Esophagus muscularis mucosa (tissue), 4 donors: ENCODE results near the gene OGG1. TPM values are rescaled to one million over a fixed set of nuclear protein-coding genes. Genes with fewer than 3 reads are reported as not detected.

Experiments used
- DNase-seq: peaks from one replicate; pipeline ENCODE4 v3.0.0-alpha.2; 2017; ENCODE audit errors: extremely low spot score
- H3K27ac ChIP-seq, 4 donors: fragments of 200-600 bp; sonication (generic); replicated peaks in 1 of 4; 1 replicate in 3 of 4; 2 replicates in 1 of 4; pipeline ENCODE4 v1.5.1; 2016 to 2019; ENCODE audit warnings: mild to moderate bottlenecking in 1 of 4
- H3K27me3 ChIP-seq, 4 donors: fragments of 200-600 bp; sonication (generic); one replicate each; pipeline versions ENCODE4 v1.5.1 to v1.6.0; 2016 to 2019
- H3K36me3 ChIP-seq, 4 donors: fragments of 200-600 bp; sonication (generic); one replicate each; pipeline ENCODE4 v1.5.1; 2016 to 2019
- H3K4me1 ChIP-seq, 4 donors: fragments of 200-600 bp; sonication (generic); one replicate each; pipeline ENCODE4 v1.5.1; 2016 to 2019
- H3K4me3 ChIP-seq, 4 donors: fragments of 200-600 bp; sonication (generic); 1 replicate in 2 of 4; 2 replicates in 2 of 4; pipeline ENCODE4 v1.5.1; 2016 to 2019; ENCODE audit warnings: mild to moderate bottlenecking in 4 of 4, moderate library complexity in 1 of 4
- H3K9me3 ChIP-seq, 4 donors: fragments of 200-600 bp; sonication (generic); 1 replicate in 3 of 4; 2 replicates in 1 of 4; pipeline ENCODE4 v1.5.1; 2016 to 2019
- EP300 ChIP-seq: sonication (generic); formaldehyde crosslinking; IDR thresholded peaks from one replicate; pipeline ENCODE4 v1.6.1; 2017; ENCODE audit warnings: antibody characterized with exemption
- POLR2A ChIP-seq: fragments of 450-650 bp; IDR thresholded peaks from one replicate; pipeline ENCODE4 v1.6.1; 2017; ENCODE audit warnings: antibody characterized with exemption, moderate library complexity, mild to moderate bottlenecking, low read depth
- POLR2AphosphoS5 ChIP-seq, 2 donors: sonication (generic); formaldehyde crosslinking; IDR thresholded peaks; one replicate each; pipeline ENCODE4 v1.6.1; 2017; ENCODE audit warnings: antibody characterized with exemption in 2 of 2
- WGBS: methylation state at CpG from one replicate; pipeline ENCODE4 v1.1.5; 2018; 5-methylcytosine and 5-hydroxymethylcytosine counted together
- intact Hi-C: fragments of 100-400 bp; cut with DNase I; formaldehyde crosslinking; loops from one replicate; pipeline ENCODE4 v1.15.1; 2023
- total RNA-seq, 4 donors: library from RNA; depleted of rRNA; stranded (reverse); fragments of >200 nt; gene quantifications; one replicate each; pipeline versions ENCODE4 v1.1.0 to v1.2.1, GENCODE V29; 2016
- TF ChIP-seq, protein P1 (sequence below), 3 experiments: fragments of 200-600 bp in 2 of 3; fragments of 450-650 bp in 1 of 3; sonication (generic) in 2 of 3; IDR thresholded peaks; one replicate each; pipeline ENCODE4 v1.5.1; 2017 to 2019; ENCODE audit warnings: antibody characterized with exemption in 3 of 3, mild to moderate bottlenecking in 2 of 3, moderate library complexity in 1 of 3

OGG1 gene
- total RNA-seq, 4 donors from 2014 or later: 18.6 to 28.3 (median 24.9) TPM

DNA sequence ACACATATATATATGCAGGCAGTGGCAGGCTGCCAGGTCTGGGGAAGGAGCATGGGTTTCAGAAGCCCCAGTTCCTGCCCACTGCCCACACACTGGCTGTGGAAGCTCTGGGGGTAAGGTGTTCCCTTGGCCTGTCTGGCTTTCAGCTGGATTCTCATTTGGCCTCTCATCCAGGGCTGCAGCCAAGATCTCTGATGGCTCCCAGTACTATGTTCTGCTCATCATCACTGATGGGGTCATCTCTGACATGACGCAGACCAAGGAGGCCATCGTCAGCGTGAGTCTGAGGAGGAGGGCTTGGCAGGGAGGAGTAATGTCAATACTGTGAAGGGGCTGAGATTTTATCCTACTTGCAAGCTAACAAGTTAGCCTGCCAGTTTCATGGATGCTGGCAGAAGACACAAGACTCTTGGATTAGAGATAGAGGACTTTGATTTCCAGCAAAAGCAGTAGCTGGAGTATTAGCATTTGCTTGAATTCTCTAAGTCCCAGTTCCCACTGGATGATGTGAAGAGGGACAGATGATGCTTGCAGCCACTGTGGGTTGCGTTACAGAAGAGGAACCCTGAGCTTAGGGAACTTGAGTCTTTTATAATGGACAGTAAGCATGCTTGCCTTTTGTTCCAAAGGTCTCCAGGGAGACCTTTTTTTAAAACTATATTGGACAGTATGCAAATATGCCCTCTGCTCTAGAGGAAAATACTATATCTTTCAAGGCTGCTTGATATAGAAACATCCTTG, 23.8 kb upstream of the OGG1 start:
- Histone ChIP-seq H3K36me3 (no peaks in the 10 kb centered on the region), H3K4me3 (no peak overlapping the region), H3K27ac (no peak overlapping the region), H3K9me3 (no peaks in the 10 kb centered on the region), H3K27me3 (no peaks in the 10 kb centered on the region), H3K4me1 (peaks cover 0 to 15% (median 12%) of the 10 kb centered on the region in 4 donors)
- WGBS: 70% methylated on average over 4 of the region's 4 CpGs
- no peak for TF ChIP-seq POLR2A
- TF ChIP-seq, protein P1, sequence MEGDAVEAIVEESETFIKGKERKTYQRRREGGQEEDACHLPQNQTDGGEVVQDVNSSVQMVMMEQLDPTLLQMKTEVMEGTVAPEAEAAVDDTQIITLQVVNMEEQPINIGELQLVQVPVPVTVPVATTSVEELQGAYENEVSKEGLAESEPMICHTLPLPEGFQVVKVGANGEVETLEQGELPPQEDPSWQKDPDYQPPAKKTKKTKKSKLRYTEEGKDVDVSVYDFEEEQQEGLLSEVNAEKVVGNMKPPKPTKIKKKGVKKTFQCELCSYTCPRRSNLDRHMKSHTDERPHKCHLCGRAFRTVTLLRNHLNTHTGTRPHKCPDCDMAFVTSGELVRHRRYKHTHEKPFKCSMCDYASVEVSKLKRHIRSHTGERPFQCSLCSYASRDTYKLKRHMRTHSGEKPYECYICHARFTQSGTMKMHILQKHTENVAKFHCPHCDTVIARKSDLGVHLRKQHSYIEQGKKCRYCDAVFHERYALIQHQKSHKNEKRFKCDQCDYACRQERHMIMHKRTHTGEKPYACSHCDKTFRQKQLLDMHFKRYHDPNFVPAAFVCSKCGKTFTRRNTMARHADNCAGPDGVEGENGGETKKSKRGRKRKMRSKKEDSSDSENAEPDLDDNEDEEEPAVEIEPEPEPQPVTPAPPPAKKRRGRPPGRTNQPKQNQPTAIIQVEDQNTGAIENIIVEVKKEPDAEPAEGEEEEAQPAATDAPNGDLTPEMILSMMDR (IDR thresholded peaks at IDR 0.05): no peak
- intact Hi-C loops: no loop called here
- no peak for DNase-seq

DNA sequence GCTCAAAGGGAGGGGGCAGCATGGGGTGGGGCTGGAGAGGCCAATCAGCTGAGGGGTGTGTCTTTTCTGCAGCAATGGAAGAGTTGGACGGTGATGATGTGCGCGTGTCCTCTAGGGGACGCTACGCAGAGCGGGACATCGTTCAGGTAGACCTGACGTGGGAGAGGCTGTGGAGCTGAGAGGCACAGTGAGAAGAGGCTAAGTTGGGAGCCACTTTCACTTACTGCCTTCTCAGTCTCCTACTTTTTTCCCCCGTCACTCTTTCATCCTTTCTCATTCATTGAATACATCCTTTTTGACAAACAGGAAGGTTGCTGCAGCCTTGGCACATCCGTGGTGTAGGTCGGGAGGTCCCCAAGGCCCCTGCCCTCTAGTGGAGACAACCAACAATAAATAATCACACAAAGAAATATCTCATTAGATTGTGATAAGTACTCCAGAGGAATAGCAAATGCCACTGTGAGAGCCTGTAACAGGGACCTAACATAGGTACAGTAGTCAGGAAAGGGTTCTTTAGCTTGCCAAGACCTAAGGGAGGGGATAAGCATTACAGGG, 22.6 kb upstream of the OGG1 start:
- peaks cover 0 to 17% (median 13%) of the 10 kb centered on the region in 4 donors for H3K4me1 ChIP-seq
- TF ChIP-seq POLR2AphosphoS5 (IDR thresholded peaks at IDR 0.05): no peak
- no peak for TF ChIP-seq EP300
- TF ChIP-seq POLR2A: no peak
- H3K4me3 ChIP-seq: no peak overlapping the region
- no peak overlapping the region for H3K27ac ChIP-seq
- H3K9me3 ChIP-seq: no peaks in the 10 kb centered on the region
- DNase-seq: no peak
- no peaks in the 10 kb centered on the region for H3K27me3 ChIP-seq
- intact Hi-C loops: no loop called here
- no peaks in the 10 kb centered on the region for H3K36me3 ChIP-seq
- WGBS: 20% methylated on average over 11 of the region's 11 CpGs

GRCh38 chr3:9727743-9728142, 22.0 kb upstream of the OGG1 start:
- no peaks in the 10 kb centered on the region for H3K27me3 ChIP-seq
- no peaks in the 10 kb centered on the region for H3K9me3 ChIP-seq
- 94% methylated on average over 2 of the region's 2 CpGs for WGBS
- no peaks in the 10 kb centered on the region for H3K36me3 ChIP-seq
- peaks cover 5 to 23% (median 19%) of the 10 kb centered on the region in 4 donors for H3K4me1 ChIP-seq
- no peak for DNase-seq
- H3K4me3 ChIP-seq: no peak overlapping the region
- TF ChIP-seq, protein P1 (IDR thresholded peaks at IDR 0.05): no peak
- TF ChIP-seq EP300: no peak
- no peak for TF ChIP-seq POLR2A
- no peak for TF ChIP-seq POLR2AphosphoS5 (IDR thresholded peaks at IDR 0.05)
- no peak overlapping the region for H3K27ac ChIP-seq
- intact Hi-C loops: no loop called here

DNA sequence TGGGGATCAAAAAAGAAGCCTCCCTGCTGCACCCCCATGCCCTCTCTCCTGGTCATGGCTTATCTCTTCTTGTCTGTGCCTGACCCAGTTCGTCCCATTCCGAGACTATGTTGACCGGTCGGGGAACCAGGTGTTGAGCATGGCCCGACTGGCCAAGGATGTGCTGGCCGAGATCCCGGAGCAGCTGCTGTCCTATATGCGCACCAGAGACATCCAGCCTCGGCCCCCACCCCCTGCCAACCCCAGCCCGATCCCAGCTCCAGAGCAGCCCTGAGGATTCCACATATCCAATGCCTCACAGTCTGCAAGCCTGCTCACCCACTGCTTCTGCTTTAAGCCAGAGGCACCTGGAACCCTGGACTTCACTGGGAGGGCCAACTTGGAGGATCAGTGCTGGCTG, 20.3 kb upstream of the OGG1 start:
- Histone ChIP-seq H3K4me1 (peaks cover 16 to 40% (median 34%) of the 10 kb centered on the region in 4 donors), H3K9me3 (no peaks in the 10 kb centered on the region), H3K27ac (no peak overlapping the region), H3K27me3 (no peaks in the 10 kb centered on the region), H3K36me3 (peaks cover 2 to 8% (median 5%) of the 10 kb centered on the region in 4 donors), H3K4me3 (no peak overlapping the region)
- TF ChIP-seq POLR2AphosphoS5 (IDR thresholded peaks at IDR 0.05) (no peak), EP300 (no peak), POLR2A (no peak)
- TF ChIP-seq, protein P1 (IDR thresholded peaks at IDR 0.05): no peak
- intact Hi-C loops: no loop called here
- WGBS: 89% methylated on average over 10 of the region's 10 CpGs
- DNase-seq: no peak

DNA sequence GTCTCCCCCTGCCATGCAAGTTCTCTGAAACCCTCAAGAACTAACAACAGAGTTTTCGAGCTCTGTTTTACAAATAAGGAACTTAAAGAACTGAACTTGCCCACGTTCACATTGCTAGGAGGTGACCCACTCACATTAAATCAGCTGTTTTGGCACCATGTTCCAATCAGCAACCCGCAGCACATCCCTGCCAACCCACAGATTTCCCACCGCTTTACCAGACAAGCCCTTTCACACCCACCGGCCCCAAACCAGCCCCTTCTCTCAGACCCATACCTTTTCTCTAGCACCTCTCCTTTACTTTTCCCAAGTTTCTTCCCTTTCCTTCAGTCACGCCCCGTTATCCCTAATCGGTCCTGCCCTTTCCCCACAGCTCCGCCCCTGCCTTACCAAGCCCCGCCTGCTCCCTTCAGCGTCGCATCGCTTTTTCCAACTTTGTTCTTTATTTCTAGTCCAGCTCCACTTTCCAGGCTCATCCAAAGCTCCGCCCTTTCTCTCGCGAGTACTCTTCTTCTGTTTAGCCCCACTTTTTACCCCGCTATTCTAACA, 19.0 kb upstream of the OGG1 start:
- H3K4me3 ChIP-seq: peak overlapping the region; percentile 71 to 100 (median 90)
- H3K27ac ChIP-seq: peak overlapping the region; percentile 89 to 98 (median 97)
- H3K36me3 ChIP-seq: peaks cover 10 to 21% (median 18%) of the 10 kb centered on the region in 4 donors
- H3K27me3 ChIP-seq: no peaks in the 10 kb centered on the region
- peaks cover 16 to 49% (median 38%) of the 10 kb centered on the region in 4 donors for H3K4me1 ChIP-seq
- TF ChIP-seq, protein P1 (IDR thresholded peaks at IDR 0.05): no peak
- TF ChIP-seq POLR2A (no peak), POLR2AphosphoS5 (IDR thresholded peaks at IDR 0.05) (no peak), EP300 (no peak)
- no peaks in the 10 kb centered on the region for H3K9me3 ChIP-seq
- DNase-seq: no peak
- WGBS: 1% methylated on average over 17 of the region's 17 CpGs
- intact Hi-C loops: no loop called here
